Breast epithelium (tissue), 3 donors: ENCODE results near the gene PANK1.

Experiments used
- POLR2AphosphoS5 ChIP-seq, 3 donors: sonication (generic); formaldehyde crosslinking; IDR thresholded peaks; one replicate each; pipeline ENCODE4 v1.6.1; 2017; ENCODE audit warnings: antibody characterized with exemption in 3 of 3
- TF ChIP-seq, protein P1 (sequence below), 3 donors: fragments of 450-650 bp; IDR thresholded peaks; one replicate each; pipeline ENCODE4 v1.5.1; 2016 to 2017; ENCODE audit warnings: antibody characterized with exemption in 3 of 3, mild to moderate bottlenecking in 3 of 3, moderate library complexity in 3 of 3

DNA sequence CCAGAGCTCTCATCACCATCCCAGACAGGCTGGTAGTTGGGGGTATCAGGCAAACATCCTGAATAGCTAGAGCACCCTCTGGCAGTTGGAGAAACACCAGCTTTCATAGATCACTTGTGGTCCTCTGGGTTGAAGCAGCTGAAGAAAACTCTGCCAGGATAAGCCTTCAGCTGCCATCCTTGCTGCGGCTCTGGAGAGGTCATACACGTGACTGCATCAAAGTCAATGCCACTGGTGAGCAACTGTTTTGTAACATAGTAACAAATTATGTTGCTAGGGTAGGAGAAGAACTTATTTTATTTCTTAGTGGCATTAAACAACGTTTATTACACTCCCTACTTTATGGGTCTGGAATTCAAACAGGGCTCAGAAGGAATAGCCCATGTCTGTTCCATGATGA is 19.2 kb upstream of the PANK1 start:
- TF ChIP-seq, protein P1, sequence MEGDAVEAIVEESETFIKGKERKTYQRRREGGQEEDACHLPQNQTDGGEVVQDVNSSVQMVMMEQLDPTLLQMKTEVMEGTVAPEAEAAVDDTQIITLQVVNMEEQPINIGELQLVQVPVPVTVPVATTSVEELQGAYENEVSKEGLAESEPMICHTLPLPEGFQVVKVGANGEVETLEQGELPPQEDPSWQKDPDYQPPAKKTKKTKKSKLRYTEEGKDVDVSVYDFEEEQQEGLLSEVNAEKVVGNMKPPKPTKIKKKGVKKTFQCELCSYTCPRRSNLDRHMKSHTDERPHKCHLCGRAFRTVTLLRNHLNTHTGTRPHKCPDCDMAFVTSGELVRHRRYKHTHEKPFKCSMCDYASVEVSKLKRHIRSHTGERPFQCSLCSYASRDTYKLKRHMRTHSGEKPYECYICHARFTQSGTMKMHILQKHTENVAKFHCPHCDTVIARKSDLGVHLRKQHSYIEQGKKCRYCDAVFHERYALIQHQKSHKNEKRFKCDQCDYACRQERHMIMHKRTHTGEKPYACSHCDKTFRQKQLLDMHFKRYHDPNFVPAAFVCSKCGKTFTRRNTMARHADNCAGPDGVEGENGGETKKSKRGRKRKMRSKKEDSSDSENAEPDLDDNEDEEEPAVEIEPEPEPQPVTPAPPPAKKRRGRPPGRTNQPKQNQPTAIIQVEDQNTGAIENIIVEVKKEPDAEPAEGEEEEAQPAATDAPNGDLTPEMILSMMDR (IDR thresholded peaks at IDR 0.05), result no peak
- no peak for TF ChIP-seq POLR2AphosphoS5 (IDR thresholded peaks at IDR 0.05)
